HG03066 (cell line): ENCODE data around the gene METTL2A.
"Not testable (repeated sequence)": the region's sequence is repeated elsewhere in the genome, so short reads cannot be mapped to it uniquely, and the experiment has no call there.

Source experiments
- ATAC-seq: cut with Tn5 transposase; IDR thresholded peaks from one replicate; pipeline ENCODE4 v1.9.1; 2021; ENCODE audit warnings: low read depth; ENCODE audit not compliant: unreplicated experiment

Gene METTL2A

GRCh38 chr17:62470666-62471379 is 47.1 kb downstream of the METTL2A start:
- not testable (repeated sequence) for ATAC-seq

GRCh38 chr17:62471380-62471880 is 47.7 kb downstream of the METTL2A start:
- ATAC-seq, result not testable (repeated sequence)

- ATAC-seq, result not testable (repeated sequence)
Observed at GRCh38 chr17:62473030-62473982, 49.6 kb downstream of the METTL2A start.

GRCh38 chr17:62477111-62477510 is 53.4 kb downstream of the METTL2A start:
- ATAC-seq, result not testable (repeated sequence)

GRCh38 chr17:62477718-62478408 is 54.2 kb downstream of the METTL2A start:
- ATAC-seq, result peak; percentile 14

- ATAC-seq, result peak; percentile 65
Observed at GRCh38 chr17:62478424-62478879, 54.8 kb downstream of the METTL2A start, which contains the start of gene TLK2. TLK2 (plus strand) TSS chr17:62478825; CDS start chr17:62481126, 2,301 bp downstream.

GRCh38 chr17:62478880-62479638 is 55.4 kb downstream of the METTL2A start:
- peak; percentile 30 for ATAC-seq

GRCh38 chr17:62479639-62480258 is 56.1 kb downstream of the METTL2A start:
- not testable (repeated sequence) for ATAC-seq

GRCh38 chr17:62482553-62482952 is 58.9 kb downstream of the METTL2A start:
- not testable (repeated sequence) for ATAC-seq

GRCh38 chr17:62490990-62491389 is 67.3 kb downstream of the METTL2A start:
- ATAC-seq, result not testable (repeated sequence)

- not testable (repeated sequence) for ATAC-seq
Observed at GRCh38 chr17:62493049-62493655, 69.5 kb downstream of the METTL2A start.

GRCh38 chr17:62494073-62494472 is 70.4 kb downstream of the METTL2A start:
- not testable (repeated sequence) for ATAC-seq

- ATAC-seq, result not testable (repeated sequence)
Observed at GRCh38 chr17:62496344-62496743, 72.6 kb downstream of the METTL2A start.

GRCh38 chr17:62498796-62499195 is 75.1 kb downstream of the METTL2A start:
- ATAC-seq, result not testable (repeated sequence)
